Retina (tissue), 1 donor: Measurements from ENCODE around the gene RAB35.

ENCODE experiments used
- DNase-seq: peaks from one replicate; pipeline ENCODE4 v3.0.0-alpha.2; 2016

RAB35 gene

GRCh38 chr12:120081641-120082040 is 34.9 kb downstream of the RAB35 start:
- DNase-seq = no peak

GRCh38 chr12:120079411-120080400 is 36.8 kb downstream of the RAB35 start:
- DNase-seq = no peak

GRCh38 chr12:120078868-120079267 is 37.7 kb downstream of the RAB35 start:
- DNase-seq = no peak

GRCh38 chr12:120077260-120077659 is 39.3 kb downstream of the RAB35 start:
- DNase-seq = no peak

GRCh38 chr12:120076651-120077050 is 39.9 kb downstream of the RAB35 start:
- DNase-seq = no peak

GRCh38 chr12:120075034-120075616 is 41.4 kb downstream of the RAB35 start:
- DNase-seq = no peak

GRCh38 chr12:120072472-120073249 is 43.9 kb downstream of the RAB35 start:
- DNase-seq = no peak

- no peak for DNase-seq
Measured at GRCh38 chr12:120071493-120072020, 45.0 kb downstream of the RAB35 start.

GRCh38 chr12:120069278-120069677 is 47.3 kb downstream of the RAB35 start:
- no peak for DNase-seq

GRCh38 chr12:120067901-120068300 is 48.7 kb downstream of the RAB35 start:
- DNase-seq = no peak

GRCh38 chr12:120067084-120067869 is 49.3 kb downstream of the RAB35 start:
- peak; percentile 46 for DNase-seq

- DNase-seq = peak; percentile 3
Measured at GRCh38 chr12:120066341-120066740, 50.2 kb downstream of the RAB35 start.

- DNase-seq = no peak
Measured at GRCh38 chr12:120065472-120065871, 51.1 kb downstream of the RAB35 start.

- peak; percentile 4 for DNase-seq
Measured at GRCh38 chr12:120064054-120064940, 52.3 kb downstream of the RAB35 start.

GRCh38 chr12:120062976-120063579 is 53.5 kb downstream of the RAB35 start:
- no peak for DNase-seq

GRCh38 chr12:120061575-120062214 is 54.9 kb downstream of the RAB35 start:
- DNase-seq = no peak

- peak; percentile 3 for DNase-seq
Measured at GRCh38 chr12:120060717-120061116, 55.8 kb downstream of the RAB35 start.

- DNase-seq = no peak
Measured at GRCh38 chr12:120060196-120060595, 56.4 kb downstream of the RAB35 start.

- DNase-seq = no peak
Measured at GRCh38 chr12:120056739-120057138, 59.8 kb downstream of the RAB35 start.
